ENCODE measurements around the gene RSPH3. TPM values are rescaled to one million over a fixed set of nuclear protein-coding genes. Genes with fewer than 3 reads are reported as not detected.

Gene RSPH3
- total and polyA plus RNA-seq, 2 of the 13 experiments (the other 11 are each of a cell fraction or from before 2014, with no cell fraction given): 1.3 to 3.5 TPM

GRCh38 chr6:158999154-158999665 is 792 bp downstream of the RSPH3 start (continued):
- 0 out of 2 replicates have a peak, but pooled peaks have one; percentile 26 for TF ChIP-seq ZNF713 (CRISPR knock-in tag; IDR thresholded peaks at IDR 0.05)
- TF ChIP-seq ZNF800 (CRISPR knock-in tag; IDR thresholded peaks at IDR 0.05): no peak
- no peak for TF ChIP-seq ZEB1 (IDR thresholded peaks at IDR 0.05; ENCODE audit: insufficient replicate concordance, low read depth)
- no peak for TF ChIP-seq MBNL3 (CRISPR knock-in tag; conservative IDR thresholded peaks at IDR 0.05)
- TF ChIP-seq ZNF205 (CRISPR knock-in tag; IDR thresholded peaks at IDR 0.05): 0 out of 2 replicates have a peak, but pooled peaks have one; percentile 6
- no peak for TF ChIP-seq AFF4 (CRISPR knock-in tag; IDR thresholded peaks at IDR 0.05)
- no peak for TF ChIP-seq LBX2 (CRISPR knock-in tag; IDR thresholded peaks at IDR 0.05; ENCODE audit: borderline replicate concordance)
- 0 out of 2 replicates have a peak, but pooled peaks have one; percentile 4 for TF ChIP-seq HMG20A (CRISPR knock-in tag; IDR thresholded peaks at IDR 0.05; ENCODE audit: borderline replicate concordance)
- TF ChIP-seq ZNF614 (CRISPR knock-in tag; IDR thresholded peaks at IDR 0.05; ENCODE audit: borderline replicate concordance): no peak
- no peak for TF ChIP-seq E2F2 (CRISPR knock-in tag; IDR thresholded peaks at IDR 0.05; ENCODE audit: borderline replicate concordance)
- TF ChIP-seq ZNF460 (CRISPR knock-in tag; IDR thresholded peaks at IDR 0.05; ENCODE audit: borderline replicate concordance): no peak
- TF ChIP-seq ZBTB49 (CRISPR knock-in tag; IDR thresholded peaks at IDR 0.05; ENCODE audit: borderline replicate concordance): peak; percentile 72; the same call in 1 of the 2 replicates
- TF ChIP-seq STAG1 (CRISPR knock-in tag; IDR thresholded peaks at IDR 0.05): peak; percentile 8; the same call in 1 of the 2 replicates
- TF ChIP-seq ZMYM3 (CRISPR knock-in tag; IDR thresholded peaks at IDR 0.05): no peak
- TF ChIP-seq ZNF564 (CRISPR knock-in tag; IDR thresholded peaks at IDR 0.05): no peak
- no peak for TF ChIP-seq PBX3 (CRISPR knock-in tag; IDR thresholded peaks at IDR 0.05; ENCODE audit: borderline replicate concordance)
- TF ChIP-seq ZSCAN25 (CRISPR knock-in tag; IDR thresholded peaks at IDR 0.05): no peak
- no peak for TF ChIP-seq MTA3 (CRISPR knock-in tag; IDR thresholded peaks at IDR 0.05)
- TF ChIP-seq ZNF629 (CRISPR knock-in tag; conservative IDR thresholded peaks at IDR 0.05): no peak
